ACHN (cell line): Measurements from ENCODE around the gene R3HCC1L.

Experiments
- DNase-seq: peaks from one replicate; pipeline ENCODE4 v3.0.0-alpha.2; 2015
- in situ Hi-C: cut with HindIII; loops from 2 replicates; pipeline ENCODE4 v1.10.0; 2017; ENCODE audit warnings: low sequenced_read_pairs, low pct_ligation_motif_present, low pct_unique_long_range_greater_than_20kb

Gene R3HCC1L

GRCh38 chr10:98134431-98135221, at the start of gene R3HCC1L:
Gene R3HCC1L, plus strand, starts transcription at chr10:98134657. Its CDS starts 73,458 bp downstream, at chr10:98208115.
- in situ Hi-C loops: no loop called here

GRCh38 chr10:98085238-98085637, 49.2 kb upstream of the R3HCC1L start:
- DNase-seq: no peak
- in situ Hi-C loops: no loop called here

More at GRCh38 chr10:98134431-98135221, at the start of gene R3HCC1L:
- DNase-seq: peak; percentile 94

GRCh38 chr10:98086837-98087708, 47.4 kb upstream of the R3HCC1L start:
- in situ Hi-C loops: no loop called here
- no peak for DNase-seq

- in situ Hi-C loops: no loop called here
- no peak for DNase-seq
Observed at GRCh38 chr10:98088186-98088971, 46.1 kb upstream of the R3HCC1L start.

- in situ Hi-C loops: no loop called here
- DNase-seq: no peak
Observed at GRCh38 chr10:98090822-98091221, 43.6 kb upstream of the R3HCC1L start.

- in situ Hi-C loops: no loop called here
Observed at GRCh38 chr10:98096316-98096715, 38.1 kb upstream of the R3HCC1L start.

GRCh38 chr10:98096731-98097130, 37.7 kb upstream of the R3HCC1L start:
- in situ Hi-C loops: no loop called here
- DNase-seq: no peak

More at GRCh38 chr10:98096316-98096715, 38.1 kb upstream of the R3HCC1L start:
- no peak for DNase-seq

- in situ Hi-C loops: no loop called here
- no peak for DNase-seq
Observed at GRCh38 chr10:98097175-98097574, 37.3 kb upstream of the R3HCC1L start.

GRCh38 chr10:98097616-98098015, 36.8 kb upstream of the R3HCC1L start:
- in situ Hi-C loops: no loop called here
- no peak for DNase-seq

GRCh38 chr10:98098247-98098646, 36.2 kb upstream of the R3HCC1L start:
- in situ Hi-C loops: no loop called here
- DNase-seq: no peak

GRCh38 chr10:98100476-98100875, 34.0 kb upstream of the R3HCC1L start:
- no peak for DNase-seq
- in situ Hi-C loops: no loop called here

GRCh38 chr10:98101366-98101765, 33.1 kb upstream of the R3HCC1L start:
- in situ Hi-C loops: no loop called here

GRCh38 chr10:98104125-98104524, 30.3 kb upstream of the R3HCC1L start:
- in situ Hi-C loops: no loop called here

More at GRCh38 chr10:98101366-98101765, 33.1 kb upstream of the R3HCC1L start:
- no peak for DNase-seq

GRCh38 chr10:98106531-98106930, 27.9 kb upstream of the R3HCC1L start:
- in situ Hi-C loops: no loop called here
- DNase-seq: no peak

More at GRCh38 chr10:98104125-98104524, 30.3 kb upstream of the R3HCC1L start:
- DNase-seq: no peak

GRCh38 chr10:98107644-98108430, 26.6 kb upstream of the R3HCC1L start:
- no peak for DNase-seq
- in situ Hi-C loops: no loop called here

- in situ Hi-C loops: no loop called here
- no peak for DNase-seq
Observed at GRCh38 chr10:98110356-98110755, 24.1 kb upstream of the R3HCC1L start.

GRCh38 chr10:98115031-98115787, 19.2 kb upstream of the R3HCC1L start:
- no peak for DNase-seq
- in situ Hi-C loops: no loop called here
